AG09319 (cell line): ENCODE data around the gene SNX20.

ENCODE experiments used
- DNase-seq: peaks from one replicate; pipeline ENCODE4 v3.0.0-alpha.2; 2010; ENCODE audit warnings: low read depth; ENCODE audit errors: extremely low read depth
- CTCF ChIP-seq: IDR thresholded peaks from 2 replicates; pipeline ENCODE4 v1.5.1; 2011; ENCODE audit warnings: low read depth, mild to moderate bottlenecking, inconsistent platforms, low read length, moderate library complexity

Gene SNX20

GRCh38 chr16:50695017-50696000 is 14.2 kb upstream of the SNX20 start:
- no peak for TF ChIP-seq CTCF
- DNase-seq = no peak

- TF ChIP-seq CTCF = no peak
- DNase-seq = no peak
Observed at GRCh38 chr16:50694206-50694605, 13.1 kb upstream of the SNX20 start.

- no peak for TF ChIP-seq CTCF
- DNase-seq = no peak
Observed at GRCh38 chr16:50692999-50693781, 12.1 kb upstream of the SNX20 start, which contains the start of gene NOD2. TSS of gene NOD2 (plus strand) at chr16:50693606. CDS start at chr16:50699496, 5,890 bp downstream.

- no peak for TF ChIP-seq CTCF
- no peak for DNase-seq
Observed at GRCh38 chr16:50692644-50692998, 11.5 kb upstream of the SNX20 start.

- DNase-seq = no peak
- TF ChIP-seq CTCF = no peak
Observed at GRCh38 chr16:50690177-50690576, 9.1 kb upstream of the SNX20 start.

- DNase-seq = no peak
- no peak for TF ChIP-seq CTCF
Observed at GRCh38 chr16:50688867-50689266, 7.8 kb upstream of the SNX20 start.

- no peak for TF ChIP-seq CTCF
- DNase-seq = no peak
Observed at GRCh38 chr16:50688083-50688482, 7.0 kb upstream of the SNX20 start.
